MCF 10A (cell line): ENCODE measurements around the gene GALNS. TPM values are rescaled to one million over a fixed set of nuclear protein-coding genes. Genes with fewer than 3 reads are reported as not detected.

Source experiments
- BruUV-seq: library from RNA; stranded (reverse); fragments of 400-500 nt; replicated peaks from 2 replicates; lab custom pipeline; 2021; lab: Mats Ljungman, UMichigan
- CTCF ChIA-PET: fragments of 300-600 bp; sonication (Branson Sonifier 250); formaldehyde crosslinking; extraction: SDS; loops from one replicate; lab custom pipeline; 2021; ENCODE audit warnings: antibody characterized with exemption, inconsistent platforms; lab: Yijun Ruan, JAX
- POLR2A ChIA-PET: fragments of 300-600, 350-650 bp; sonication (Branson Sonifier 250); formaldehyde crosslinking; extraction: SDS; loops from one replicate; lab custom pipeline; 2020; ENCODE audit warnings: antibody characterized with exemption, inconsistent platforms; lab: Yijun Ruan, JAX
- DNase-seq: peaks from one replicate; pipeline ENCODE4 v3.0.0-alpha.2; 2018; ENCODE audit not compliant: unreplicated experiment
- H3K27ac Mint-ChIP-seq: one replicate; pipeline ENCODE4 v1.8.0; 2022; ENCODE audit warnings: mild to moderate bottlenecking, low read depth, mixed read lengths; ENCODE audit not compliant: unreplicated experiment
- H3K27me3 Mint-ChIP-seq: one replicate; pipeline ENCODE4 v1.8.0; 2022; ENCODE audit warnings: mixed read lengths; ENCODE audit not compliant: insufficient read depth, unreplicated experiment
- H3K36me3 Mint-ChIP-seq: one replicate; pipeline ENCODE4 v1.8.0; 2022; ENCODE audit warnings: mild to moderate bottlenecking, moderate library complexity, mixed read lengths; ENCODE audit not compliant: insufficient read depth, unreplicated experiment
- H3K4me1 Mint-ChIP-seq: one replicate; pipeline ENCODE4 v1.8.0; 2022; ENCODE audit warnings: mixed read lengths; ENCODE audit not compliant: insufficient read depth, unreplicated experiment
- H3K4me3 Mint-ChIP-seq: one replicate; pipeline ENCODE4 v1.8.0; 2022; ENCODE audit warnings: mild to moderate bottlenecking, moderate library complexity, mixed read lengths; ENCODE audit not compliant: unreplicated experiment
- H3K9me3 Mint-ChIP-seq: one replicate; pipeline ENCODE4 v1.8.0; 2022; ENCODE audit warnings: mixed read lengths; ENCODE audit not compliant: unreplicated experiment
- CTCF ChIP-seq: fragments of 200-600 bp; IDR thresholded peaks from one replicate; pipeline ENCODE4 v1.8.0; 2022; ENCODE audit warnings: antibody characterized with exemption, mild to moderate bottlenecking; ENCODE audit not compliant: unreplicated experiment
- intact Hi-C: fragments of 100-400 bp; cut with micrococcal nuclease; formaldehyde crosslinking; loops from 2 replicates; pipeline ENCODE4 v1.14.1; 2022
- total RNA-seq: library from RNA; stranded (reverse); gene quantifications from 2 replicates; pipeline ENCODE4 v1.2.3, GENCODE V29; 2022

The GALNS gene
- total RNA-seq, 1 experiment from 2014 or later = 26.0 TPM

GRCh38 chr16:88783391-88784073 is 73.2 kb downstream of the GALNS start:
- POLR2A ChIA-PET = interaction anchor here (0.6 to 5.3 kb wide), 18 partner anchors 10 to 780 kb away, joined by 3 to 57 read pairs (median 5); partner anchors contain the start of genes CDT1, ZC3H18 and ZNF778
- Mint-ChIP-seq H3K27me3 (no peaks in the 10 kb centered on the region), H3K36me3 (no peaks in the 10 kb centered on the region), H3K4me1 (peaks cover 25% of the 10 kb centered on the region), H3K4me3 (peak overlapping the region; percentile 68), H3K27ac (peak overlapping the region; percentile 83), H3K9me3 (no peaks in the 10 kb centered on the region)
- CTCF ChIA-PET = interaction anchor here (0.6 to 6.0 kb wide), 9 partner anchors 11 to 383 kb away, joined by 3 to 61 read pairs (median 4); no protein-coding TSS in a partner anchor
- BruUV-seq = TSS peak; percentile 35
- intact Hi-C loops = loop anchor here (1.0 to 2.0 kb wide), 2 partner anchors 28 to 41 kb away; no protein-coding TSS in a partner anchor
- no peak for TF ChIP-seq CTCF
- DNase-seq = peak; percentile 43

GRCh38 chr16:88782454-88783390 is 74.0 kb downstream of the GALNS start:
- H3K27me3 Mint-ChIP-seq = no peaks in the 10 kb centered on the region
- H3K27ac Mint-ChIP-seq = peak overlapping the region; percentile 83
- POLR2A ChIA-PET = interaction anchor here (0.6 to 5.3 kb wide), 22 partner anchors 11 to 1090 kb away, joined by 3 to 57 read pairs (median 4); partner anchors contain the start of genes APRT, CDT1, TCF25 and ZC3H18
- H3K9me3 Mint-ChIP-seq = no peaks in the 10 kb centered on the region
- peak; percentile 90 for DNase-seq
- no TSS peak for BruUV-seq
- TF ChIP-seq CTCF = no peak
- intact Hi-C loops = loop anchor here (1.0 to 2.0 kb wide), 2 partner anchors 27 to 40 kb away; no protein-coding TSS in a partner anchor
- CTCF ChIA-PET = interaction anchor here (0.6 to 6.0 kb wide), 13 partner anchors 9 to 316 kb away, joined by 3 to 61 read pairs (median 4); no protein-coding TSS in a partner anchor
- peak overlapping the region; percentile 68 for H3K4me3 Mint-ChIP-seq
- no peaks in the 10 kb centered on the region for H3K36me3 Mint-ChIP-seq
- peaks cover 25% of the 10 kb centered on the region for H3K4me1 Mint-ChIP-seq

DNA sequence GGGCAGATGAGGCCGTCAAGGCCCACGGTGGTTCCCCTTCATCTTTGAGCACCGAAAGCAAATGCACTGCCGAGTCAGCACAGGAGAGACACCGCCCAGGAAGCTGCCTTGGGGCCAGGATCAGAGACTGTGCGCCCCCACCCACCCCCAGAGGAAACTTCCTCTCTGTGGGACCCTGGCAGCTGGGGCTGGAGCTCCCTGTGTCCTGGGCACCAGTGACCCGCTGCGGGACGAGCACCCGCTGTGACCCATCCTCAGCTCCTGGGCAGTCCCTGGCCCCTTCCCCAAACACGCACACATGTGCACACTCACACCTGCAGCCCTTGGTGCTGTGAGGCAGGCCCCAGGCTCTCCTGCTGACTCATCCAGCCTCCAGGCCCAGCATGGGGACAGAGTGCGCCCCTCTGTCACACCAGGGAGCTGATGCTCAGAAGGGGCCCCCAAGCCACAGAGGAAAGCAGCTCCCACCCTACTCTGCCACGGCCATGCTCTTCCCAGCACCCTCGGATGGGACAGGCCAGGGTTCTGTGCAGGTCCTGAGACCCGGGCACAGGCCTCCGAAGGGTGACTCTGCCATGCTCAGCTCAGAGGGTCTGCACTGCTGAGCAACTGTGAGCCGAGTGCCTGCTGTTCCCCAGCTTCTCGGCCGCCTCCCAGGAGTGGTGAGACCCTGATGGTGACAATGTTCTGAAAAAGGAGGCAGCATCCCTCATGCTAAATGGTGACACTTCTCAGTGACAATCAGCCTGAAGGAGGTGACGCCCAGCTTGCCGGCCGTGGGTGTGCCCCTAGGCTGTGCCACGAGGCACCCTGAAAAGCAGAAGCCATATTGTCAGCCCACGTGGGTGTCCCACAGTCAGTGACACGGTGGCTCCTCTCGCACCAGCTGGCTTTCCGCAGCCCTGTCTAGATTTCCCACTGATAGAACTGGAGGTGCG is 75.3 kb downstream of the GALNS start:
- H3K4me1 Mint-ChIP-seq = peaks cover 28% of the 10 kb centered on the region
- no peaks in the 10 kb centered on the region for H3K9me3 Mint-ChIP-seq
- peak overlapping the region; percentile 83 for H3K27ac Mint-ChIP-seq
- H3K27me3 Mint-ChIP-seq = no peaks in the 10 kb centered on the region
- H3K4me3 Mint-ChIP-seq = peak overlapping the region; percentile 68
- BruUV-seq = no TSS peak
- ChIA-PET CTCF (interaction anchor here (0.6 to 6.0 kb wide), 13 partner anchors 7 to 507 kb away, joined by 3 to 61 read pairs (median 3); no protein-coding TSS in a partner anchor), POLR2A (interaction anchor here (0.6 to 5.3 kb wide), 15 partner anchors 10 to 436 kb away, joined by 3 to 57 read pairs (median 4); partner anchors contain the start of genes APRT, CDT1, ZC3H18 and ZNF778)
- peaks cover 8% of the 10 kb centered on the region for H3K36me3 Mint-ChIP-seq
- DNase-seq = no peak
- no peak for TF ChIP-seq CTCF
- intact Hi-C loops = loop anchor here (2.0 kb wide), 1 partner anchor 39 kb away; no protein-coding TSS in a partner anchor
